GM18505 (cell line): ENCODE data around the gene HSPB2.

ENCODE experiments used
- ATAC-seq: cut with Tn5 transposase; IDR thresholded peaks from one replicate; pipeline ENCODE4 v1.9.1; 2021; ENCODE audit not compliant: unreplicated experiment
- POLR2A ChIP-seq: IDR thresholded peaks from 4 replicates; pipeline ENCODE4 v1.6.1; 2011; ENCODE audit warnings: borderline replicate concordance; ENCODE audit not compliant: insufficient read depth, insufficient read length; ENCODE audit errors: extremely low read depth

HSPB2 gene

DNA sequence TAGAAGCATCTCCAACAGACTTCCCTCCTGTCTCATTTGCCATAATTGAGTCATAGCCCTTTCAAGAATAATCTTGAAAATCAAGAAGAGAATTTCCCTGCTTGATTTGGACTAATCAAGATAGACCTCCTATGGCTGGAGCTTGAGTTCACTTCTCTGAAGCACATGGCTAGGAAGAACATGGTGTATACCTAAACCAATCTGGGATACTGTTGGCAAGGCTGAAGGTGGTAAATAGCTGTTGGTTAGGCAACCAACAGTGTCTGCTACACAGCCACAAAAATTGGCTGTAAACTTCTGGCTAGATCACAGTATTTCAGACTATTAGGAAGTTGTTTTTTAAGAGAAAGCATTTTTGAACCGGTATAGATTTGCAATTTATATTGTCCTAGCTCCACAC lies 5.9 kb upstream of the HSPB2 start:
- no peak for ATAC-seq
- no peak for TF ChIP-seq POLR2A

DNA sequence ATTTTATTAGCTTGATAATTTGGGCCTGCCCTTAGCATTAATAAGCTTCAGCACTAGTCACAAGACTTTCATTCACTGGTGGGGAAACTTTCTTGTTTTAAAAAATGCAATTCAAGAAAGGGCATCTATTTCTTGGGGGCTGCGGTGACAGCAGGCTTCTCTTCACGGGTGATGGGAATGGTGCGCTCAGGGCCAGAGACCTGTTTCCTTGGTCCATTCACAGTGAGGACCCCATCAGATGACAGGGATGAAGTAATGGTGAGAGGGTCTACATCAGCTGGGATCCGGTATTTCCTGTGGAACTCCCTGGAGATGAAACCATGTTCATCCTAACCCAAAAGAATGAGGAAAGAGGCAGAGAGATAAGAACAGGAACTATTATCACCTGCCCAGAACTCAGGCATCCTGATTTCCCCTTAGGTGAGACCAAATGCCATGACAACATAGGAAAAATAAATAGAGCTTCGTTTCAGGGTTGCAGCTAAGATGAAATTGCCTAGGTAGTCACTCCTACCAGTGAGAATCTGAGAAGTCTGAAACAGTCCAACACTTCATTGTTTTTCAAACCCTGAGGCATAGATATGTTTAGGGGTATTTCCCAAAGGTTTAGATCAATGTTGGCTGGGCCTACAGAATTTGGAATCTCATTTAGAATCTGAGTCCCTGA lies 3.8 kb upstream of the HSPB2 start:
- ATAC-seq = no peak
- TF ChIP-seq POLR2A = no peak

- no peak for TF ChIP-seq POLR2A
- ATAC-seq = no peak
Measured at GRCh38 chr11:111909378-111909777, 3.2 kb upstream of the HSPB2 start.

- TF ChIP-seq POLR2A = no peak
- ATAC-seq = no peak
Measured at GRCh38 chr11:111910676-111911562, 1.6 kb upstream of the HSPB2 start.

DNA sequence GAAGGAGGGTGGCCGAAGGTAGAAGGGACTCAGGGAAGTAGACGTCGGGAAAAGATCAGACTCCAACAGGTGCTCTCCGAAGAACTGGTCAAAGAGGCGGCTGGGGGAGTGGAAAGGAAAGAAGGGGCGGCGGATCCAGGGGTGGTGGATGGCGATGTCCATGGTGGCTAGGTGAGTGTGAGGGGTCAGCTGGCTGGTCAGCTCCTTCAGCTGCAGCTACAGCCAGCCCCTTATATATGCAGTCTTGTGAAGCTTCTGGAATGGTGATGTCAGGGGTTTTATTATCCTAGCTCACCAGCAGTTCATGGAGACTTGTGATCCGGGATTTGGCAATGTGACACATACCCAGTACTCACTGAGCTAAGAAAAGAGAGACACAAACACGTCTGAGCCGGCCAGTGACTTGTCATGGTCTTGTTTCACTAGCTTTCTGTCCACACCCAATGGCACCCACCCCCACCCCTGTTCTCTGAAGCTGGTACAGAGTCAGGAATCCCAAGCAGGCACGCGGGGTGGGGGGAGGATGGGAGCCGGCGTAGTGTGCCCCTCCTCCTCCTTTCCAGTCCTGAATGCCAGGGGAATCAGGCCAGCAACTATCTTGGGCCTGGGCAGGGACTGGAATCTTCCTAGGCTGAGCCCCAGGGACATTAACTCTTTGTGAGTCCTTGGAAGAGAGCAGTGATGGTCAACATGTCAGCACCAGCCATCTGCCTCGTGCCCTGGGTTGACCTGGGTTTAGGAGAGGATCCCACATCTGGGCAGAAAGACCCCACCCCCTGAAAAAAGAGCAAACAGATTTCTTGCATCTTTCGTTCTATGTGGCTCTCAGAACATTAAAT lies 752 bp upstream of the HSPB2 start, which contains the start of gene CRYAB:
Gene CRYAB (minus strand): TSS at position 208 of the 839 bp plus-strand sequence. CDS start 46 bp downstream, at position 162.
- TF ChIP-seq POLR2A = no peak
- ATAC-seq = no peak

DNA sequence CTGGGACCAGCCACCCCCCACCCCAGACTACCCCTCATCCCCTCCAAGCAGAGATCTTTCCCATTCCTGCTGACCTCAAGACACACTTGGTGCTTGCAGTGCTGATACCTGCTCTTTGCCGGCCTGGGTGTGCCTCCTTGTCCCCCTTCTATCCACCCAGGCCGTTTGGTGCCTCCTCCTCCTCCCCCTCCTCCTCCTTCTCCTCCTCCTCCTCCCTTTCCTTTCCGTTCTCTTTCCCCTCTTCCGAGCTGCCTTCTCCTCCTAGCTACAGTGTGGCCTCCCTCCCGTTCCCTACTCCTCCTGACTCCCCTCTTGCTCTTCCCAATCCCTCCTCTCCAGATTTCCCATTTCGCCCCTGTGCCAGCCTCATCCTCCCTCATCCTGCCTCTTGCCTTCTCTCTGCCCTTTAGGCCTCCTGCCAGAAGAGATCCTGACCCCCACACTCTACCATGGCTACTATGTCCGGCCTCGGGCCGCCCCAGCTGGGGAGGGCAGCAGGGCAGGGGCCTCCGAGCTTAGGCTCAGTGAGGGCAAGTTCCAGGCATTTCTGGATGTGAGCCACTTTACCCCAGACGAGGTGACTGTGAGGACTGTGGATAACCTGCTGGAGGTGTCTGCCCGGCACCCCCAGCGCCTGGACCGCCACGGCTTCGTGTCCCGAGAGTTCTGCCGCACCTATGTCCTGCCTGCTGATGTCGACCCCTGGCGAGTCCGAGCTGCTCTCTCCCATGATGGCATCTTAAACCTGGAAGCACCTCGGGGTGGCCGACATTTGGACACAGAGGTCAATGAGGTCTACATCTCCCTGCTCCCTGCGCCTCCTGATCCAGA lies 712 bp downstream of the HSPB2 start:
- TF ChIP-seq POLR2A = no peak
- ATAC-seq = no peak

GRCh38 chr11:111913997-111914396 lies 1.5 kb downstream of the HSPB2 start:
- no peak for ATAC-seq
- no peak for TF ChIP-seq POLR2A

- no peak for TF ChIP-seq POLR2A
- ATAC-seq = no peak
Measured at GRCh38 chr11:111916768-111917167, 4.2 kb downstream of the HSPB2 start.

DNA sequence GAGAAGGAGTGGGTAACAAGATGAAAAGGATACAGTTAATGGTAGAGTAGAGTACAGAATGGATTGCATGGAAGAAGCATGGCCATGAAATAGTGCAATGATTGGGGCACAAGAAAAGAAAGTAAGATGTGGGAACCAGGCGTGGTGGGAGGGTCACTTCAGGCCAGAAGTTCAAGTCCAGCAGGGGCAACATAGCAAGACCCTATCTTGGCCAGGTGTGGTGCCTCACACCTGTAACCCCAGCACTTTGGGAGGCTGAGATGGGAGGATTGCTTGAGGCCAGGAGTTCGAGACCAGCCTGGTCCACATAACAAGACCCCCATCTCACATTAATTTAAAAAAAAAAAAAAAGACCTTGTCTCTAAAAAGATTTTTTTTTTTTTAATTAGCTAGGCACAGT lies 4.8 kb downstream of the HSPB2 start:
- no peak for ATAC-seq
- no peak for TF ChIP-seq POLR2A

DNA sequence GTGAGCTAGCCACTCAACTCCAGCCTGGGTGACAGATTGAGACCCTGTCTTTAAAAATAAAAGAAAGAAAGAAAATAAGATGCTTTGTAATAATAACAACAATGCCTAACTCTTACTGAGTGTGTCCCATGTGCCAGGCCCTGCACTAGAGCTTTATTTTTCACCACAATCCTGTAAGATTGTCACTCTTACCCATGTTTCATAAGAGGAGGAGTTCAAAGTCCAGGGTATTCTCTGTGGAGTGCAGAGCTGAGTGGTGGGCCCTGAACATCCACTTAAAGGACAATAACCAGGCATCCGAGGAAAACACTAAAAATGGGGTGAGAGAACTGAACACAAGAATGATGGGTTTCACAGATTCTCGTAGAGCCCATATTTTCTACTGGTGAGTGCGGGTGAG lies 5.3 kb downstream of the HSPB2 start:
- ATAC-seq = no peak
- no peak for TF ChIP-seq POLR2A

DNA sequence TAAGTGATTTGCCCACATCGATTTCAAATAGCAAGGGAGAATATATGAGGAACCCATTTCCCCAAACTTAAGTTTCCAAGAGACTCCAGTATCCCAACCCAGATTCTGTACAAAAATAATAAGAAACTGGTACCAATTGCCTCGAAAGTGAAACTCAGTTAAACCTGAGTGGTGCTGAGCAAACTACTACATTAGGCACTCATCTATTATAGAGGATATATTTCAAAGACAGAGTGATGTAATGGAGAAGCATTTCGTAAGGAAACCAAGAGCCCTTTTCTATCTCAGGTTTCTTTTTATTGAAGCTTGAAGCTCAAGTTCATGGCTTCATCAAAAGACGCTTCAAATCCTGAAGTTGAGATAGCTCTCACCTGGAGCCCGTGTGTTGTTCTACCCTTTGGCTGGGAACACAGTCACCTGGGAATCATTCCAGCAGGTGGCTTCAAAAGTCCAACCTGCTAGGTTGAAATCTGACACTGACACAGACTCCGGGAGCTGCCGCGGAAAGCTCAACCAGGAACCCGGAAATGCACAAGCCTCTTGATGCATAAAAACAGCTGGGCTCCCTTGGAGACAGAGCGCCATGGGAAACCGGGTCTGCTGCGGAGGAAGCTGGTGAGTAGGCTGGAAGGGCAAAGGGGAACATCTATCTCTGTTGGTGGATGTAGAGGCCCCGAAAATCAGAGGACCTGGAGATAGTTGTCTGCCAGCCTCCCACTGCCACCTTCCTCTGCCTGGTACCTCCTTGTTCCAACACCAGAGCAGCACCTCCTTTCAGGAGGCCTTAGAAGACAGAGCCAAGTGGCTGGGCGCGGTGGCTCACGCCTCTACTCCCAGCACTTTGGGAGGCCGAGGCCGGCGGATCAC lies 6.1 kb downstream of the HSPB2 start, which contains the start of gene C11orf52:
Gene C11orf52 (plus strand): TSS at position 524 of the 867 bp plus-strand sequence. CDS start 60 bp downstream, at position 584.
- ATAC-seq = no peak
- TF ChIP-seq POLR2A = no peak
